ENCODE data around the gene NOTUM.

- TF ChIP-seq, protein P1, sequence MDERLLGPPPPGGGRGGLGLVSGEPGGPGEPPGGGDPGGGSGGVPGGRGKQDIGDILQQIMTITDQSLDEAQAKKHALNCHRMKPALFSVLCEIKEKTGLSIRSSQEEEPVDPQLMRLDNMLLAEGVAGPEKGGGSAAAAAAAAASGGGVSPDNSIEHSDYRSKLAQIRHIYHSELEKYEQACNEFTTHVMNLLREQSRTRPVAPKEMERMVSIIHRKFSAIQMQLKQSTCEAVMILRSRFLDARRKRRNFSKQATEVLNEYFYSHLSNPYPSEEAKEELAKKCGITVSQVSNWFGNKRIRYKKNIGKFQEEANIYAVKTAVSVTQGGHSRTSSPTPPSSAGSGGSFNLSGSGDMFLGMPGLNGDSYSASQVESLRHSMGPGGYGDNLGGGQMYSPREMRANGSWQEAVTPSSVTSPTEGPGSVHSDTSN (CRISPR knock-in tag; IDR thresholded peaks at IDR 0.05; ENCODE audit: low read depth), result no peak
- TF ChIP-seq, protein P1 (tag; conservative IDR thresholded peaks at IDR 0.05; ENCODE audit: low read depth), result no peak
- TF ChIP-seq ZNF274 (IDR thresholded peaks at IDR 0.05; ENCODE audit: borderline replicate concordance, low read depth, low read length) (no peak), EP300 (IDR thresholded peaks at IDR 0.05; ENCODE audit: low read length) (no peak), SAFB (IDR thresholded peaks at IDR 0.05; ENCODE audit: borderline replicate concordance, low read depth, low read length) (no peak)
Observed at GRCh38 chr17:81911969-81912368, 49.0 kb downstream of the NOTUM start.
